ENCODE measurements around the gene RSPH4A. TPM values are rescaled to one million over a fixed set of nuclear protein-coding genes. Genes with fewer than 3 reads are reported as not detected.

RSPH4A gene
- total and polyA plus RNA-seq, 2 of the 4 experiments (the other 2 are of a cell fraction) = under 0.01 to 0.19 TPM

GRCh38 chr6:116624036-116624805 lies 7.9 kb downstream of the RSPH4A start:
- intact Hi-C loops (cut with micrococcal nuclease) (no loop called here), in situ Hi-C loops (cut with MboI; ENCODE audit: low sequenced_read_pairs) (no loop called here), dilution Hi-C loops (cut with HindIII; ENCODE audit: low sequenced_read_pairs, unreplicated experiment) (no loop called here)
- ATAC-seq (ENCODE audit: low read depth) = no peak
- no peaks in the 10 kb centered on the region for H3K9me3 ChIP-seq (ENCODE audit: control insufficient read depth, insufficient read depth, low read length)
- no peak overlapping the region for H3K4me2 ChIP-seq (ENCODE audit: low read depth, low read length)
- H4K20me1 ChIP-seq (ENCODE audit: insufficient read depth, low read length) = no peaks in the 10 kb centered on the region
- no peaks in the 10 kb centered on the region for H3K79me1 ChIP-seq (ENCODE audit: low read depth in 1 of 2, low read length in 2 of 2)
- H3K56ac ChIP-seq (ENCODE audit: extremely low read depth, insufficient read depth, low read length) = no peak overlapping the region
- CTCF ChIA-PET = no interaction called here
- H3K27me3 ChIP-seq (ENCODE audit: control insufficient read depth, insufficient read depth, low read length) = no peaks in the 10 kb centered on the region
- H3K4me1 ChIP-seq (ENCODE audit: control insufficient read depth, insufficient read depth, low read length) = no peaks in the 10 kb centered on the region
- no peak overlapping the region for H2BK5ac ChIP-seq (ENCODE audit: low read depth, low read length, poor library complexity, severe bottlenecking)
- no peak for DNase-seq
- H3K14ac ChIP-seq (replicated peaks; ENCODE audit: low read depth, low read length) = no peak overlapping the region
- POLR2A ChIA-PET (ENCODE audit: unreplicated experiment) = no interaction called here
- no peak overlapping the region for H4K91ac ChIP-seq (ENCODE audit: insufficient read depth, low read depth, low read length)
- H4K5ac ChIP-seq (ENCODE audit: low read depth, low read length) = no peak overlapping the region
- no peak overlapping the region for H3K18ac ChIP-seq (ENCODE audit: low read depth, low read length)
- H2BK120ac ChIP-seq (ENCODE audit: low read depth, low read length) = no peak overlapping the region
- H3K9ac ChIP-seq (ENCODE audit: low read depth, low read length) = no peak overlapping the region
- H3K4ac ChIP-seq (ENCODE audit: low read depth, low read length) = no peak overlapping the region
- H4K8ac ChIP-seq (ENCODE audit: low read depth in 2 of 2, low read length in 2 of 2) = no peak overlapping the region
- no peak overlapping the region for H3K4me3 ChIP-seq (ENCODE audit: insufficient read depth, low read depth, low read length)
- H2AK9ac ChIP-seq (replicated peaks; ENCODE audit: low read depth, low read length, poor library complexity) = no peak overlapping the region
- WGBS, 2 experiments (ENCODE audit: extremely low coverage in 2 of 2, insufficient read length in 1 of 2) = no CpG with 5 or more reads among the region's 3 CpGs
- H3K23ac ChIP-seq (ENCODE audit: low read depth, low read length) = no peak overlapping the region
- no peak overlapping the region for H3K27ac ChIP-seq (ENCODE audit: insufficient read depth, low read length)
- no peak overlapping the region for H2AFZ ChIP-seq (replicated peaks; ENCODE audit: low read length, poor library complexity)
- H3K9me1 ChIP-seq (ENCODE audit: insufficient read depth, low read length) = no peaks in the 10 kb centered on the region
- no peak overlapping the region for H2AK5ac ChIP-seq (ENCODE audit: low read depth, low read length)
- no peaks in the 10 kb centered on the region for H3K36me3 ChIP-seq (ENCODE audit: control insufficient read depth, insufficient read depth, low read length)
- BruUV-seq (replicated peaks) = no TSS peak
- H2BK15ac ChIP-seq (ENCODE audit: low read depth, low read length) = no peak overlapping the region
- TF ChIP-seq CTCF (conservative IDR thresholded peaks at IDR 0.05; ENCODE audit: low read depth, low read length) (no peak), BHLHE40 (IDR thresholded peaks at IDR 0.05; ENCODE audit: low read depth, low read length) (no peak), CEBPB (IDR thresholded peaks at IDR 0.05; ENCODE audit: low read depth, low read length) (no peak), SMC3 (IDR thresholded peaks at IDR 0.05; ENCODE audit: low read depth, low read length) (no peak), FOS (IDR thresholded peaks at IDR 0.05; ENCODE audit: low read depth, low read length) (no peak), MXI1 (IDR thresholded peaks at IDR 0.05; ENCODE audit: borderline replicate concordance, low read depth, low read length) (no peak), NFE2L2 (IDR thresholded peaks at IDR 0.05; ENCODE audit: low read depth, low read length) (no peak), MAZ (IDR thresholded peaks at IDR 0.05; ENCODE audit: borderline replicate concordance, low read depth, low read length) (no peak), RCOR1 (IDR thresholded peaks at IDR 0.05; ENCODE audit: insufficient replicate concordance, low read length) (no peak), POLR2A (IDR thresholded peaks at IDR 0.05; ENCODE audit: low read depth, low read length) (no peak), RAD21 (IDR thresholded peaks at IDR 0.05; ENCODE audit: low read length) (no peak), USF2 (IDR thresholded peaks at IDR 0.05; ENCODE audit: low read depth, low read length) (no peak), CHD1 (IDR thresholded peaks at IDR 0.05; ENCODE audit: low read depth, low read length) (no peak), RFX5 (IDR thresholded peaks at IDR 0.05; ENCODE audit: low read depth, low read length) (no peak), MAFK (IDR thresholded peaks at IDR 0.05; ENCODE audit: low read depth, low read length) (no peak)
- TF ChIP-seq, protein P1, sequence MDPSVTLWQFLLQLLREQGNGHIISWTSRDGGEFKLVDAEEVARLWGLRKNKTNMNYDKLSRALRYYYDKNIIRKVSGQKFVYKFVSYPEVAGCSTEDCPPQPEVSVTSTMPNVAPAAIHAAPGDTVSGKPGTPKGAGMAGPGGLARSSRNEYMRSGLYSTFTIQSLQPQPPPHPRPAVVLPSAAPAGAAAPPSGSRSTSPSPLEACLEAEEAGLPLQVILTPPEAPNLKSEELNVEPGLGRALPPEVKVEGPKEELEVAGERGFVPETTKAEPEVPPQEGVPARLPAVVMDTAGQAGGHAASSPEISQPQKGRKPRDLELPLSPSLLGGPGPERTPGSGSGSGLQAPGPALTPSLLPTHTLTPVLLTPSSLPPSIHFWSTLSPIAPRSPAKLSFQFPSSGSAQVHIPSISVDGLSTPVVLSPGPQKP (IDR thresholded peaks at IDR 0.05; ENCODE audit: borderline replicate concordance, low read depth, low read length) = no peak
- no peak overlapping the region for H2BK20ac ChIP-seq (ENCODE audit: low read depth, low read length)

Measured in IMR-90 (cell line).